Fibroblast of skin of left quadriceps (primary cell): ENCODE data around the gene ARHGAP28.
A peak's percentile ranks its signal among the peaks of the same experiment; 100 is the strongest.
"Not testable (repeated sequence)": the region's sequence is repeated elsewhere in the genome, so short reads cannot be mapped to it uniquely, and the experiment has no call there.

Source experiments
- DNase-seq, 2 experiments: peaks; one replicate each; pipeline ENCODE4 v3.0.0-alpha.2; 2013; ENCODE audit warnings: low read depth in 2 of 2

Gene ARHGAP28

DNA sequence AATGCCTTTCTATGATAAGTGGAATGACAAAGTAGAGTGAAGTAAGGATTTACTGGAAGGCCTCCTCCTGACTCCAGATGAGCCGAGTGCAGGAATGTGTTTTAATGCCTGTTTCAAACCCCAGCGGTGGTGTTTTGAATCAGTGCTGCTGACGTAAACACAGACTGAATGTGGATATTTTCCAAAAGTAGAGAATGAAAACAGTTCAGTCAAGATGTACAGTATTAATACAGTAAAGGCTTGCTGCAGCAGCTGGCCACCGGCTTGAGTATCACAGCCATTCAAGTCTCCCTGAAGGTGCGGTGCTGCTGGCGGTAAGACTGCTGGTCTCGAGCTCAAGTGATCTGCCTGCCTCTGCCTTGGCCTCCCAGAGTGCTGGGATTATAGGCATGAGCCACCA, 46.7 kb downstream of the ARHGAP28 start:
- peak; percentile 96 for DNase-seq

DNA sequence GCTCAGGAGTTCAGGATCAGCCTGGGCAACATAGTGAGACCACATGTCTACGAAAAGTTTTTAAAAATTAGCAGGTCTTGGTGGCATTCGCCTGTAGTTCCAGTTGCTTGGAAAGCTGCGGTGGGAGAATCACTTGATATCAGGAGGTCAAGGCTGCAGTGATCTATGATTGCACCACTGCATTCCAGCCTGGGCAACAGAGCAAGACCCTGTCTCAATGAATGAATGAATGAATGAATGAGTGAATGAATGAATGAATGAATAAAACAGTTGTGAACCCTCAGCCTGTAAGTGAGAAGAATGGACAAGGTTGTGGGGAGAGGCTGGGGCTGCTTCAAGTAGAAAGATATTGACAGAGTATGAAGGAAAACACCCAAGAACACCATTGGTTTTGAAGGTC, 48.0 kb downstream of the ARHGAP28 start:
- no peak for DNase-seq

GRCh38 chr18:6778459-6779247, 49.1 kb downstream of the ARHGAP28 start:
- no peak for DNase-seq

GRCh38 chr18:6781142-6781714, 51.7 kb downstream of the ARHGAP28 start:
- DNase-seq: no peak

DNA sequence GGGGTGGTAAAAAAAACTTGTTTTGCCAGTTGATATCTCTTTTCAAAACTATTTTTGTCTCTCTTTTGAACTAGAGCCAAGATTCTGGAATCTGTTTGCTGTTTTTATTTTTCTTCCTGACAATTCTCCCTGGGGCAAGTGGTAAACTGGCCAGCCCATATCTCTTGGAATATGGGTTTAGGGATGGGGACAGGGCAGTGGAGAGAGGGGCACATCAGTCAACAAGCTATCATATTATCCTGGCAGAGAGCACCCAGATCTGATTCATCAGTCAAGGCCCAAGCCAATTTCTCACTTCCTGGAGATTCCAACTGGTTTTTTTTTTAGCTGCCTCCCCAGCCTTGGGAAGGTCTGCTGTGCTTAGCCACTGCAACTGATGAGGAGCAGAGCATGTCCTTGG, 52.3 kb downstream of the ARHGAP28 start:
- peak in 1 of 2 experiments; percentile 34 for DNase-seq

- DNase-seq: no peak
Measured at GRCh38 chr18:6782861-6783260, 53.3 kb downstream of the ARHGAP28 start.

DNA sequence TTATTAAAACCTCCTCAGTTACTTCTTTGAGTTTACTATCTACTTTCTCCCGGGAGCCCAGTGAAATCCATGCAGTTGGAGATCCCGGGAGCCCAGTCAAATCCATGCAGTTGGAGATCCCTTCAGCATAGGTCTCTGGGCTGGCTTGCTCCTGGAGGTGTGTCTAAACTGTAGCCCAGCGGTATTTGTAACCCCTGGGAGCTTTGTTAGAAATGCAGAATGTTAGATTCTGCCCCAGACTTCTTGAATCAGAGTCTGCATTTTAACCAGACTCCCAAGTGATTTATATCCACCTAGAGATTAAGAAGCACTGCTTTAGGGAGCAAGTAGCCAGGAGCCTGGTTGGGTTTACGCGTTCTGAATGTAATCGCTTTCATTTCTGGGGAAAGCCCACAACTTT, 54.5 kb downstream of the ARHGAP28 start:
- DNase-seq: no peak

GRCh38 chr18:6785001-6785400, 55.5 kb downstream of the ARHGAP28 start:
- DNase-seq: no peak

DNA sequence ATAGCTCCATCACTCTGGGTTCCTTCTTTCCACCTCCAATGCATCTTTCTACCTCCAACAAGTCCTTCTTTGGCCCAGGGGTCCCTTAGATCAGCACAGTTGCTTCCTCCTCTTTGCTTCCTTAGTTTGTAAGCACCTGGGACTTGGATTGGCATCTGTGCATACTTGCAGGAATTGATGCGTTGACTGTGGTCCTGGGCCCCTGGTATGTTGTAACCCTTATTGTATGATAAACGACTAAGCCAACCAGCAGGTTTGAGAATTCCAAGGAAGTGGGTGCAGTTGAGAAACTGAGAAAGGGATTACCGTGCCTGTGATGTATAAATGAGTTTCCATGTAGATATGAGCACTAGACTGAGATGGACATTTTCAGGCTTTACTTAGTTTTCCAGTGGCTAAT, 55.9 kb downstream of the ARHGAP28 start:
- no peak for DNase-seq

DNA sequence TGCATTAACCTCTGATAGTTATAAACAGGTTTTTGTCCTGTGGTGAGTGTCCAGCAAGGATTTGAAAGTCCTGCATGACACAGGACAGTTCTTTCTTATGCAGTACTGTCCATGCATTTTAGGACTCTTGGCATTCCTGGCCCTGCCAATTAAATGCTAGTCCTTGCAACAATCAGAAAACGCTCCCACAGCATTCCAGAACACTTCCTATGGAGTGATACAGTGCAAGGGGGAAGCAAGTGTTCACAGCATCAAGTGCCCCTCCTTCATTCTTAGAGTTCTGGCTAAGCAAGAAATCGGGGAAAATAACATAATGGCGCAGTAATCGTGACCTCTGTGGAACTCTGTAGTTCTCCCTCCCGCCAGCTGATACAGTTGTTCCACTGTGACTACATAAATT, 62.9 kb downstream of the ARHGAP28 start:
- DNase-seq: no peak

DNA sequence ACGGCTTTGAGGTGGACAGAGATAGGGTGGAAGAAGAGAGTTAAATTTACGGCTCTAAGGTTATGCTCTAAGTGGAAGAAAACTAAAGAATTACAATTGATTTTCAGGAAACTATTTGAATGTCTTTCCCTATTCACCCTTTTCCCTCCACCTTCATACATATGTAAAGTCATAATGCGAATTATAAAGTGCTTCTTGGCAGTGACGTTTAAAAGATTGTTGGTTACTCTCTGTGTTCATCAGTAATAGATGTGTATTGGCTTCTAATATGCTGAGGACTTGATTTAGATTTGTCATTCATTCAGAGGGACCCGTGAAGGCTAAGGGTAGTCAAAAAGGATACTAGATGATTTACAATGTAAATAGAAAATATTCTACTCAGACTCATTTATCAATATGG, 63.9 kb downstream of the ARHGAP28 start:
- DNase-seq: no peak

DNA sequence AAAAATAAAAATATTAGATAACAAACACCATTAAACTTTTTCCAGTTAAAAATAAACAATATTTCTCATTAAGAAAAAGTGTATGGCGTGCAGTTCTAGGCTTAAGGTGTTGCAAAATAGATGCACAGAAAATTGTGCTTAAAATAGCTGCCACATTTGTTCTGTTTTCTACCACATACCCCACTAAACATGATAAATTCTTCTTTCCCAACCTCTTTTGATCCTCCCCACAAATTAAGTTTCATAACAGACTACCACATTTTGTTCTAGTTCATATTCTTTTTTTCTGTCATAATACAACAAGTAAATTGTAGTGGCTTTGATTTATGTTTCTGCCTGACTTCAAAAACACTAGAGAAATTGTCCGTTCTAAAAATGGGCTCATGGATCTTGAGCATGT, 64.5 kb downstream of the ARHGAP28 start:
- DNase-seq: no peak

GRCh38 chr18:6795307-6795706, 65.8 kb downstream of the ARHGAP28 start:
- peak; percentile 52 to 58 for DNase-seq

DNA sequence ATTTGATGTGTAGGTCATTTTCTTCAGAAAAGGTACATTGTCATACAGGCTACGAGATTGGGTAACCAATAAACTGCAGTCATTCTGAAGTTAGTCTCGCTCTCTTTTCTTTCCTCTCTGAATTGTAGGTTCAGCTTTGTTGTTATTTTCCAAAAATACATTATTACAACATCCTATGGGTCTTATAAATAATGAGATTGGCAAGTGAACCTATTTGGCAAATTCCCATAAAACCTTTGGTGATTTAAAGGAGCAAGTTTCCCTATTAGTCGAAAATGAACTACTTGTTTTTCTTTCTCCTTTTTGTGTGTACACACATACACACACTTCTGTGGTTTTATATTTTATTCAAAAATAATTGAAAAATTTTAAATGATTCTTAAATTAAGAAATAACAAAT, 67.0 kb downstream of the ARHGAP28 start:
- no peak for DNase-seq

DNA sequence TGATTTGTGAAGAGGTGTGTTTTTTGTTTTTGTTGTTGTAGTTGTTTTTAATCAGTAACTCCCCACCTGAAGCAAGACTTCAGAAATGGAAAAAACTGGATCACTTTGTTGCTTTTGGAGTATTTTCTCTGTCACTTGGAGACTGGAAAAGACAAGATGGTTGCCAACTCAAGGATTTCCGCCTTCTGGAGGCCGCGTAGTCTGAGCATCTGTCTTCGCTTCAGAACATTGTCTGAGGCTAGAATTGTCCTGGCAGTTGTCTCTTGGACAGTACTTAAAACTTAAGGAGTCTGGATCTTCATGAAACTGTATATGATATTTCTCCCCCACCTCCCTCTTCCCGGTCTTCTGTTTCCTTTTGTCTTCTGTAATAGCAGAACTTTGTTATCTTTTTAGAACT, 67.7 kb downstream of the ARHGAP28 start:
- no peak for DNase-seq

DNA sequence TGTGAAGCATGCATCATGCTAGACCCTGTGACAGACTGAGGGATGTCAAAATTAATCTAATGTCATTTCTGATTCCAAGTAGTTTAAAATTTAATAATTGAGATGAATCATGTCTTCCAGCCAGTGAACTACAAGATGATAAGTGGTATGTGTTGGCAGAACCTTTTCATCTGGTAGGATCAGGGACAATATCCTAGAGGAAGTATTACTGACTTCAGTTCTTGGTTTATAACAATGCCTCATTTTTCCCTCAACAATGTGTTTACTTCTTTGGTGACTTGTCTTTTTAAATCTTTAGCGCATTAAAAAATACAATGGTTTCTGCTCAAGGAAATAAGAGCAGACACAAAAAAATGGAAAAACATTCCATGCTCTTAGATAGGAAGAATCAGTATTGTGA, 69.4 kb downstream of the ARHGAP28 start:
- DNase-seq: no peak

DNA sequence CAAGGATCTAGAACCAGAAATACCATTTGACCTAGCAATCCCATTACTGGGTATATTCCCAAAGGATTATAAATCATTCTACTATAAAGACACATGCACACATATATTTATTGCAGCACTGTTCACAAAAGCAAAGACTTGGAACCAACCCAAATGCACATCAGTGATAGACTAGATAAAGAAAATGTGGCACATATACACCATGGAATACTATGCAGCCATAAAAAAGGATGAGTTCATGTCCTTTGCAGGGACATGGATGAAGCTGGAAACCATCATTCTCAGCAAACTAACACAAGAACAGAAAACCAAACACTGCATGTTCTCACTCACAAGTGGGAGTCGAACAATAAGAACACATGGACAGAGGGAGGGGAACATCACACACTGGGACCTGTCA, 70.8 kb downstream of the ARHGAP28 start:
- not testable (repeated sequence) for DNase-seq

- no peak for DNase-seq
Measured at GRCh38 chr18:6807515-6808257, 78.2 kb downstream of the ARHGAP28 start.

DNA sequence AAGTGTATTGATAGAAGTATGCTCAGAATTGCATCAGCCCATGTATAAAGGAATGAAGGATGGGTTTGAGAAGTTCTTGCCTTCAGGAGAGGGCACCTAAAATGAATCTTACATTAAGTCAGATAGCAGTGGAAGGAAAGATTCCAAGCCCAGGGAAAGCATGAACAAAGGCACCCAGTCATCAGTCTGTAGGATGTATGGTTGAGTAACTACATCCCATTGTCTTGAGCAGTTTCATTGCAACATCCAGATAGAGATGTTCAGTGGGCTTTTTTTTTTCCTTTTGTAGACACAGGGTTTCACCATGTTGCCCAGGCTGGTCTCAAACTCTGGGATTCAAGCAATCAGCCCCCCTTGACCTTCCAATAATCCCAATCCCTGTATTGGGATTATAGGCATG, 80.7 kb downstream of the ARHGAP28 start:
- no peak for DNase-seq

- DNase-seq: no peak
Measured at GRCh38 chr18:6811816-6812215, 82.3 kb downstream of the ARHGAP28 start.

DNA sequence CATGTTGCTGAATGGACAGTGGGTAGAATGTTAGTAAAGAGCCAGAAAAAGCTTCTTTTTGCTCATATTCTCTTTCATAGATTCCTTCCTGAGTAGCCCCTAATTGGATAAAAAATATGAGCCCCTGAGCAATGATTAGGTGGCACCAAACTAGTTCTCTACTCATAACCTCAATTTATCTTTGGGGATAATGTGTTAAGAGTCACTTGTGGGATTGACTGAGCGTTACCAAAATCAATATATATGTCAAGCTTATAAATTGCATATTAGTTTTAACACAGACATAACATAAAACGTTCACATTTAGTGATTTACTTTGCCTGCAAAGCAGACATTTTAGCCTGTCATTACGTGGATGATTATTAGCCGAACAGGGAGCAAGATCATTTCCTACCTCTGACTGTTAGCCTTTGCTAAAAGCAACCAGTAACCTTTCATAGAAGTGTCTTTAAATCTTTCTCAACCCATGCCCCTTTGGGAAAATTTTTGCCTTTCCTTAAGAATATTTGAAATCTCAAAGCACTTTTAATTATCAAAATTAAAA, 85.4 kb downstream of the ARHGAP28 start:
- no peak for DNase-seq

- no peak for DNase-seq
Measured at GRCh38 chr18:6816154-6816553, 86.6 kb downstream of the ARHGAP28 start.

- no peak for DNase-seq
Measured at GRCh38 chr18:6819332-6819731, 89.8 kb downstream of the ARHGAP28 start.
